Left renal pelvis (tissue), 4 donors: Measurements from ENCODE around the gene GAK. TPM values are rescaled to one million over a fixed set of nuclear protein-coding genes. Genes with fewer than 3 reads are reported as not detected.

Experiments used
- polyA plus RNA-seq, 4 donors: library from polyadenylated mRNA; unstranded; fragments of 120-200 nt; gene quantifications; one replicate each; pipeline ENCODE4 v1.2.1, GENCODE V29; 2013; ENCODE audit not compliant: insufficient read length in 4 of 4

The GAK gene
- polyA plus RNA-seq, 4 donors, result 51.8 to 82.9 (median 61.0) TPM

Other genes with a start within 250 kb of the GAK start
- 1 to 10 TPM; 2.6 to 7.1 (median 3.6) TPM for gene SLC49A3, start 243.2 kb downstream of the GAK start, polyA plus RNA-seq
- gene PCGF3, start 226.5 kb downstream of the GAK start, polyA plus RNA-seq, result 10 to 100 TPM; 67.3 to 93.3 (median 74.2) TPM
- 1 to 10 TPM in 3 of 4 donors, under 1 TPM in 1; 0.86 to 3.2 (median 1.7) TPM for gene CPLX1, start 106.2 kb downstream of the GAK start, polyA plus RNA-seq
- 10 to 100 TPM; 20.2 to 25.6 (median 25.5) TPM for gene TMEM175, start 144 bp upstream of the GAK start, polyA plus RNA-seq
- gene DGKQ, start 41.3 kb upstream of the GAK start, polyA plus RNA-seq, result 1 to 10 TPM; 6.0 to 9.9 (median 7.1) TPM
- 10 to 100 TPM; 12.9 to 20.5 (median 15.8) TPM for gene IDUA, start 54.7 kb upstream of the GAK start, polyA plus RNA-seq
- 10 to 100 TPM in 1 of 4 donors, 1 to 10 TPM in 3; 2.0 to 14.9 (median 7.6) TPM for gene SLC26A1, start 61.1 kb upstream of the GAK start, polyA plus RNA-seq
- gene FGFRL1, start 79.3 kb upstream of the GAK start, polyA plus RNA-seq, result 10 to 100 TPM; 31.3 to 42.0 (median 38.1) TPM
- gene RNF212, start 181.2 kb upstream of the GAK start, polyA plus RNA-seq, result 10 to 100 TPM; 10.5 to 19.2 (median 15.8) TPM
- 10 to 100 TPM in 3 of 4 donors, 1 to 10 TPM in 1; 9.9 to 43.8 (median 12.8) TPM for gene SPON2, start 240.3 kb upstream of the GAK start, polyA plus RNA-seq